ENCODE results near the gene DESI1. TPM values are rescaled to one million over a fixed set of nuclear protein-coding genes. Genes with fewer than 3 reads are reported as not detected.
"Not testable (repeated sequence)": the region's sequence is repeated elsewhere in the genome, so short reads cannot be mapped to it uniquely, and the experiment has no call there.

The DESI1 gene
- total RNA-seq, 1 donor from 2014 or later: 57.3 TPM

DNA sequence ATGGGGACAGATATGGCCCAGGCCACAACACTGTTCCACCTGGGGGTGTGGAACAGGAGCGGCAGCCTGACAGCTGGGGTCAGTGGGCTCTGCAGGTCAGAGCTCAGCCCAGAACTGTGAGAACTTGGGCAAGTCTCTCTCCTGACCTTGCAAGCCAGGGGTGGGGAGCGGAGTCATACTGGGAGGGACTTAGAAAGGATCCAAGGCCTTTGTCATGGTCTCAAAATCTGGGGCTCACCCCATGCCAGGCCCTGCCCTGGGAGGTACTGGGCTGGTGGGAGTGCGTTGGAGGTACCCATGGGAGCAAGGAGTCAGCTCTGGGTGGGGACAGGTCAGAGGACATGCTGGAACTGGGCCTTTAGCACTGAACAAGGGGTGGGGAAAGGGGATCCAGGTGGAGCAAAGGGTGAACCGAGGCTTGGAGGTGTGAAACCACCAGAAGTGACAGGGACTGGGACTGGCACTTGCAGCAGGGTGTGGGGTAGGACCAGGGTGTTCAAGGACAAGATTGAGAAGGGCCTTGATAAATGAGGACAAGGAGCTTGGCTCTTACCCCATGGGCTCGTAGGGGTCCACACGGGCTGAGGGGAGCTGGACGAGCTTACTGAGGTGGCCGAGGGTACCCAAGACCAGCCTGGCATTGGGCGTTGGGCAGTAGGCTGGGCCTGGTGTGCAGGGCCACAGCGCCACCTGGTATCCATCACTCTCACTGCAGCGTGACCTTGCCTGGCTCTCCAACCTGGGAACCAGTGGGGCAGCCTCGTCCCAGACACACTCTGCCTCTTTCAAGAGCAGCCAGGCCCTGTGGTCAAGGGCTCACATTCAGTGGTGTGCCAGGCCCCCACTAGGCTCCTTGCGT is 23.8 kb downstream of the DESI1 start:
- Mint-ChIP-seq H3K27ac (no peak overlapping the region), H3K4me3 (ENCODE audit: low read depth) (no peak overlapping the region), H3K4me1 (ENCODE audit: low read depth) (peaks cover 12% of the 10 kb centered on the region), H3K27me3 (ENCODE audit: low read depth) (no peaks in the 10 kb centered on the region), H3K36me3 (ENCODE audit: low read depth) (peaks cover 35% of the 10 kb centered on the region), H3K9me3 (no peaks in the 10 kb centered on the region)
- DNase-seq (ENCODE audit: low spot score): peak; percentile 22
- intact Hi-C loops (cut with micrococcal nuclease): no loop called here

DNA sequence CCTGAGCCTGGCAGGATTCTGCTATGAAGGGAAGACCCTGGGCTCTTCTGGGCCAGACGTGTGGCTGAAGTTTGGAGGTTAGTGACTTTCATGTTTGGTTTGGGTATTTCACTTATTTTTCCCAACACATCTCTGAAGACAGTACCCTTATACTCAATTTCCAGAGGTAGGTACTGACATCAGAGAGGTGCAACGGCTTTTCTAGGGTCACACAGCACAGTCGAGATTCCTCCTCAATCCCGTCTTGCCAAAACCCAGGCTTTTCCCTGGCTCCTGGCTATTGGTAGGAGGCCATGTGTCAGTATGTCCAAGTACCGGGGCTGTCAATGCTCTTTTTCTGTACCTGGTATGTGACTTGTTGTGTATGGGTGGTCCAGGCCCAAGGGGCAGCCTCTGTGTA is 25.1 kb downstream of the DESI1 start:
- H3K4me3 Mint-ChIP-seq (ENCODE audit: low read depth): no peak overlapping the region
- no peaks in the 10 kb centered on the region for H3K27me3 Mint-ChIP-seq (ENCODE audit: low read depth)
- H3K27ac Mint-ChIP-seq: no peak overlapping the region
- H3K4me1 Mint-ChIP-seq (ENCODE audit: low read depth): peaks cover 5% of the 10 kb centered on the region
- DNase-seq (ENCODE audit: low spot score): no peak
- intact Hi-C loops (cut with micrococcal nuclease): no loop called here
- H3K36me3 Mint-ChIP-seq (ENCODE audit: low read depth): peaks cover 24% of the 10 kb centered on the region
- no peaks in the 10 kb centered on the region for H3K9me3 Mint-ChIP-seq

DNA sequence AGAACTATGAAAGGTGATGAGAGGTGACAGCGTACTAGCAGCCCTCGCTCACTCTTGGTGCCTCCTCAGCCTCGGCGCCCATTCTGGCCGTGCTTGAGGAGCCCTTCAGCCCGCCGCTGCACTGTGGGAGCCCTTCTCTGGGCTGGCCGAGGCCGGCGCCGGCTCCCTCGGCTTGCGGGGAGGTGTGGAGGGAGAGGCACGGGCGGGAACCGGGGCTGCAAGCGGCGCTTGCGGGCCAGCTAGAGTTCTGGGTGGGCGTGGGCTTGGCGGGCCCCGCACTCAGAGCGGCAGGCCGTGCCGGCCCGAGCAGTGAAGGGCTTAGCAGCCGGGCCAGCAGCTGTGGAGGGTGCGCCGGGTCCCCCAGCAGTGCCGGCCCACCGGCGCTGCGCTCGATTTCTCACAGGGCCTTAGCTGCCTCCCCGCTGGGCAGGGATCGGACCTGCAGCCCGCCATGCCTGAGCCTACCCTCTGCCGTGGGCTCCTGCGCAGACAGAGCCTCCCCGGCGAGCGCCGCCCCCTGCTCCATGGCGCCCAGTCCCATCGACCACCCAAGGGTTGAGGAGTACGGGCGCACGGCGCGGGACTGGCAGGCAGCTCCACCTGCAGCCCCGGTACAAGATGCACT is 27.4 kb downstream of the DESI1 start:
- DNase-seq (ENCODE audit: low spot score); H3K4me3 Mint-ChIP-seq (ENCODE audit: low read depth); H3K9me3 Mint-ChIP-seq; intact Hi-C loops (cut with micrococcal nuclease); H3K27ac Mint-ChIP-seq; H3K27me3 Mint-ChIP-seq (ENCODE audit: low read depth): not testable (repeated sequence)
- Mint-ChIP-seq H3K36me3 (ENCODE audit: low read depth) (peaks cover 12% of the 10 kb centered on the region), H3K4me1 (ENCODE audit: low read depth) (peaks cover 12% of the 10 kb centered on the region)

DNA sequence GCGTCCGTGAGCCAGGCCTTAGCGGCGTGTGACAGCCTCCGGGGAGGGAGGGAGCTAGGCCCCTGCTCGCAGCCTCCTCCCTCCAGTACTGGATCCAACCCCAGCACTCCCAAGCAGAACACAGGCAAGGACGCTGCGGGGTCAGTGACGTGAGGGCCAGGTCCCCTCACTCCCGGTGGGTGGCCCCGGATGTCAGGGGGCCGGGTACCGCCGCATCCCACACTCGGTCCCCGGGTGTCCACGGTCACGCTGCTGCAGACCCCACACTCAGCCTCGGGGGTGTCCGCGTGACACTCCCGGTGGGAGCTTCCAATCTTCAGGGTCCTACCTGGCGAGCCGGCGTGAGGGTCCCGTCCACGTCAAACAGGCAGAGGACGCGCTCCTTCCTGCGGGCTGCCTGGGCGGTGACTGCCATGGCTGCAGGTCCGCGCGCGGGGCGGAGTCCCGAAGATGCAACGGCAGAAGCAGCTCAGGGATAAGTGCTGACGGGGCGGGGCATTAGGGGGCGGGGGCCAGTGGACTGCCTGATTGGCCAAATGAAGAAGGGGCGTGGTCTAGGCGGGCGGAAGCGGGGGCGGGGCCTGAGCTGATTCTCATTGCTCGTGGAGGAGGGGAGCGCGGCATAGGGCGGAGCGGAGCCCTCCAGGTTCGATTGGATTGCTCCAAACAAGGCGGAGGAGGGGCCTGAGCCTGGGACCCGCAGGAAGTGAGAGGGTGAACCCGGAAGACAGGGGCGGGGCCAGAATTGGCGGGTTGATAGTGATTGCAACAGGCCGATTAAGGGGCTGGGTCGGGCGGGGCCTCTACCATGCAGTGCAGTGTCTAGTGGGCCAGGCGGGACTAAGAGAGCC is 31.2 kb downstream of the DESI1 start, which contains the start of gene PMM1:
TSS of gene PMM1 (minus strand) at position 450 of the 851 bp plus-strand sequence. CDS start at position 415, 35 bp downstream.
- peak within 1 kb of the TSS; percentile 84 for H3K27ac Mint-ChIP-seq
- peaks cover 10% of the 10 kb centered on the region for H3K4me1 Mint-ChIP-seq (ENCODE audit: low read depth)
- DNase-seq (ENCODE audit: low spot score): peak; percentile 100
- peak within 1 kb of the TSS; percentile 91 for H3K4me3 Mint-ChIP-seq (ENCODE audit: low read depth)
- H3K36me3 Mint-ChIP-seq (ENCODE audit: low read depth): peaks cover 6% of the 10 kb centered on the region
- no peaks in the 10 kb centered on the region for H3K9me3 Mint-ChIP-seq
- intact Hi-C loops (cut with micrococcal nuclease): loop anchor here (1.0 to 2.0 kb wide), 3 partner anchors 15 to 45 kb away; partner anchors contain the start of genes DESI1, POLR3H and XRCC6
- no peaks in the 10 kb centered on the region for H3K27me3 Mint-ChIP-seq (ENCODE audit: low read depth)

DNA sequence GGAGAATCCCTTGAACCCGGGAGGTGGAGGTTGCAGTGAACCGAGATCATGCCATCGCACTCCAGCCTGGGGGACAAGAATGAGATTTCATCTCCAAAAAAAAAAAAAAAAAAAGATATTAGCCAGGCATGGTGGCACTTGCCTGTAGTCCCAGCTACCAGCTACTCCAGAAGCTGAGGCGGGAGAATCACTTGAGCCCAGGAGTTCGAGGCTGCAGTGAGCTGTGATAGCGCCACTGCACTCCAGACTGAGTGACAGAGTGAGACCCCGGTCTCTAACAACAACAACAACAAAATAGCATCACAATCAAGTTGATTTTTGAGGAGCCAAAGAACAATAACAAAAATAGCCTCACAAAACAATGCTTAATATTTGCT is 33.5 kb downstream of the DESI1 start:
- no peak overlapping the region for H3K4me3 Mint-ChIP-seq (ENCODE audit: low read depth)
- H3K27me3 Mint-ChIP-seq (ENCODE audit: low read depth): no peaks in the 10 kb centered on the region
- intact Hi-C loops (cut with micrococcal nuclease): no loop called here
- no peak overlapping the region for H3K27ac Mint-ChIP-seq
- no peak for DNase-seq (ENCODE audit: low spot score)
- H3K36me3 Mint-ChIP-seq (ENCODE audit: low read depth): peaks cover 21% of the 10 kb centered on the region
- peaks cover 10% of the 10 kb centered on the region for H3K4me1 Mint-ChIP-seq (ENCODE audit: low read depth)
- no peaks in the 10 kb centered on the region for H3K9me3 Mint-ChIP-seq

DNA sequence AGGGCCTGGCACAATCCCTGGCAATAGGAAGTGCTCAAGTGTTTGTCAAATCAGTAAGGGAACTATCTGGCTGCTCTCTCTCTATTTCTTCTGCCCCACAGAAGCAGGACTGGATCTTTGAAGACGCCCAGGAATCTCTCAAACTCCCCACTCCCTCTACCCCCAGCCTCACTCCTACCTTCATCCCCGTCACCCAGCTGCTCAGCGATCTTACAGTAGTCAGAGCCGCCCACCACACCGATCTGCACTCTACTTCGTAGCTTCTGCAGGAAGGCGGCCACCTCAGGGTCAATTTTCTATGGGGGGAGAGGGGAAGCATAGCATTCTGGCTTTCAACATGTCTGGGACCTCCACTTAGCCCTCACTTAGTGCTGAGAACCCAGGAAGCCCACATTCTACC is 34.9 kb downstream of the DESI1 start:
- peaks cover 23% of the 10 kb centered on the region for H3K36me3 Mint-ChIP-seq (ENCODE audit: low read depth)
- no peak for DNase-seq (ENCODE audit: low spot score)
- H3K9me3 Mint-ChIP-seq: no peaks in the 10 kb centered on the region
- H3K4me1 Mint-ChIP-seq (ENCODE audit: low read depth): peaks cover 10% of the 10 kb centered on the region
- intact Hi-C loops (cut with micrococcal nuclease): no loop called here
- H3K27me3 Mint-ChIP-seq (ENCODE audit: low read depth): no peaks in the 10 kb centered on the region
- H3K4me3 Mint-ChIP-seq (ENCODE audit: low read depth): no peak overlapping the region
- no peak overlapping the region for H3K27ac Mint-ChIP-seq

DNA sequence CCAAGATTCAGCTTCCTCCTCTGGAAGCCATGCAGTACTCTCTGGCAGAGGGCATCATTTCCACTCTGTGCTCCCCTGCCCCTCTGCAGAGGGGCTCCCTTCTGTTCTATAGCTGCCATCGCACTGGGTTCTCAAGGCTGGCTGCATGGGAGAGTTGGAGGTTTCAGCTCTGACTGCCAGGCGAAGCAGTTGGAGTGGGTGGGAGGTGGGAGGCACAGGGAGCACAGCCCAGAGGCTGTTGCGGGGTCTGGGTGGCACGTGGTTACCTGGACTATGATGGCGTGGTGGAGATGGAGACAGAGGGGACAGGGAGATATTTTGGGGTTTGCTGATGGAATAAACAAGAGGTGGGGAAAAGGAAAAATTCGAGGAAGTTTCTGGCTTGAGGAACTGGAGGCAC is 36.0 kb downstream of the DESI1 start:
- H3K4me3 Mint-ChIP-seq (ENCODE audit: low read depth): no peak overlapping the region
- H3K4me1 Mint-ChIP-seq (ENCODE audit: low read depth): peaks cover 10% of the 10 kb centered on the region
- H3K36me3 Mint-ChIP-seq (ENCODE audit: low read depth): peaks cover 29% of the 10 kb centered on the region
- intact Hi-C loops (cut with micrococcal nuclease): no loop called here
- no peaks in the 10 kb centered on the region for H3K9me3 Mint-ChIP-seq
- no peaks in the 10 kb centered on the region for H3K27me3 Mint-ChIP-seq (ENCODE audit: low read depth)
- DNase-seq (ENCODE audit: low spot score): no peak
- H3K27ac Mint-ChIP-seq: no peak overlapping the region

DNA sequence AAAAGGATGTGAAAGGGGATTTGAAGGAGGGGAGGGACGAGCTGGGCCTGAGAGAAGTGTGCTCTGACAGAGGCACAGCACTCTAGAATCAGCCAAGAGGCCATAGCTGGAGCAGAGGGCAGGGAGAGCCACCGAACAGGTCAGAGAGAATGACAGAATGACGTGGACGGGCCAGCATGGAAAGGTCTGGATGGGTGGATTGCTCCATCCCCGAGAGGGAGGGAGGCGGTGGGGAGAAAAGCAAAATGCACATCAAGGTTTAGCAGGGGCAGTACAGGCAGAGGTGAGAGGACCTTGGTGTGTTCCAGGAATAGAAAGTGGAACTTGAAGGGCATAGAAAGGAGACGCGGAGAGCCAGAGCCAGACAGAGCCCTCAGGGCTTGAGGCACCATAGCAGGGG is 38.1 kb downstream of the DESI1 start:
- Mint-ChIP-seq H3K9me3 (no peaks in the 10 kb centered on the region), H3K4me3 (ENCODE audit: low read depth) (no peak overlapping the region), H3K4me1 (ENCODE audit: low read depth) (peaks cover under 1% of the 10 kb centered on the region), H3K36me3 (ENCODE audit: low read depth) (peaks cover 33% of the 10 kb centered on the region), H3K27me3 (ENCODE audit: low read depth) (no peaks in the 10 kb centered on the region), H3K27ac (no peak overlapping the region)
- intact Hi-C loops (cut with micrococcal nuclease): no loop called here
- no peak for DNase-seq (ENCODE audit: low spot score)

DNA sequence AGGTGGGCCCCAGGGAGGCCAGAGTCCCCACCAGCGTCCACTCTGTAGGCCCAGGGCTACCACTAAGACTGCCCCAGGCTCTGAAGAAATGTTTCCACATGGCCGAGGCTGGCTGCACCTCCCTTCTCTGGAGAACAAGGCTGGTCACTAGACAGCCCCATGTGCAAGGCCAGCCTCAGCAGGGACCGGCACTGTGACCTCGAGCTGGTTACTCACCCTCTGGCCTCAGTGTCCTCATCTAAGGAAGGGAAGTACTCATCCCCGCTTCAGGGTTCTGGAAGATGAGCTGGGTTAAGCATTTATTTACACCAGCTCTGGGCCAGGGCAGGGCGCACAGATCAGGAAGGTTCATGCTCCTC is 40.9 kb downstream of the DESI1 start:
- no peak for DNase-seq (ENCODE audit: low spot score)
- Mint-ChIP-seq H3K36me3 (ENCODE audit: low read depth) (peaks cover 36% of the 10 kb centered on the region), H3K4me1 (ENCODE audit: low read depth) (no peaks in the 10 kb centered on the region), H3K4me3 (ENCODE audit: low read depth) (no peak overlapping the region), H3K27me3 (ENCODE audit: low read depth) (no peaks in the 10 kb centered on the region), H3K9me3 (no peaks in the 10 kb centered on the region), H3K27ac (no peak overlapping the region)
- intact Hi-C loops (cut with micrococcal nuclease): no loop called here

DNA sequence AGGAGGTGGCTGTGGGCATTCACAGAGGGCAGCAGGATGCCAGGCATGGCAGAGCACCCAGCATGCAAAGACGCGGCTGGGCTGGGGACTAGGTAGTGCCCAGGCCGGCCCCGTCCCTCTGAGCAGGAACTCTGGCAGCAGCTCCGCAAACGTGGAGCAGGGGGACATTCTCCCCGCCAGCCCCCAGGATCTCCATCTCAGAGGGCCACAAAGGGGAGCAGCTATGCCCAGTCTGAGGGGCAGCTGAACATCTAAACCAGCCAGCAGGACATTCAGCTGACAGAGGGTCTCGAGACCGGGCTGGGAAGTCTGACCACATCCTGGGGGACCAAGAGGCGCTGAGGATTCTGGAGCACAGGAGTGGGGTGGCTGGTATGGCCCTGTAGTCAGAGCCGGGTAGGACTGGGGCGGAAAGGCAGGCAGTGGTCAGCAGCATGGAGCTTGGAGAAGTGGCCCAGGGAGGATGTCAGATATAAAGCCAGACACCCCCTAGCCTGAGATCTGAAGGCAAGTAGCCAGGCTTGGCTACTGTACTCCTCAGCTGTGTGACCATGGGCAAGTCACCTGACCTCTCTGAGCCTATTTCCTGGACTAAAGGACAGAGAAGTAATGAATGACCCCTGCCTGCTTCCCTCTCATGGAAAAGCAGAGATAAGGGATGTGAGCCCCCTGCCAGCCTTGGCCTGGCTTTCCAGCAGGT is 41.4 kb downstream of the DESI1 start:
- no peaks in the 10 kb centered on the region for H3K27me3 Mint-ChIP-seq (ENCODE audit: low read depth)
- no peaks in the 10 kb centered on the region for H3K9me3 Mint-ChIP-seq
- no peak for DNase-seq (ENCODE audit: low spot score)
- intact Hi-C loops (cut with micrococcal nuclease): no loop called here
- H3K4me1 Mint-ChIP-seq (ENCODE audit: low read depth): no peaks in the 10 kb centered on the region
- H3K27ac Mint-ChIP-seq: no peak overlapping the region
- peaks cover 31% of the 10 kb centered on the region for H3K36me3 Mint-ChIP-seq (ENCODE audit: low read depth)
- no peak overlapping the region for H3K4me3 Mint-ChIP-seq (ENCODE audit: low read depth)

DNA sequence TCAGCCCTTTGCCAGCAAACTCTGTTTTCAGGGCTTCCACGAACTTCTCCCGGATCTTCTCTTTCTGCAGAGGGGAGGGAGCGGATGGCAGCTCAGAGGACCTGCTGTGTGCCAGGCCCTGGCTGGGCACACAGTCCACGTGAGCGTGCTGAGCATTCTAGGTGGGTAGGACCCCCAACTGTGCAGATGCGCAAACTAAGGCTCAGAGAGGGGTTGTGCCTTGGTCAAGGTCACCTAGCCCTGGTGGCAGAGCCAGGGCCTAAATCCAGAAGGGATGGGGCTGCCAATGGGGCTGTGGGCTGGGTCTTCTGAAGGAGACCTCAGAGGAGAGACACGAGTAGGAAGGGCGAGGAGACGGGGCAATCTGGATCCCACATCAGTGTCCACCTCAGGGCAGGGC is 42.0 kb downstream of the DESI1 start:
- Mint-ChIP-seq H3K27ac (no peak overlapping the region), H3K9me3 (no peaks in the 10 kb centered on the region), H3K4me3 (ENCODE audit: low read depth) (no peak overlapping the region), H3K4me1 (ENCODE audit: low read depth) (no peaks in the 10 kb centered on the region), H3K36me3 (ENCODE audit: low read depth) (peaks cover 27% of the 10 kb centered on the region), H3K27me3 (ENCODE audit: low read depth) (no peaks in the 10 kb centered on the region)
- intact Hi-C loops (cut with micrococcal nuclease): no loop called here
- no peak for DNase-seq (ENCODE audit: low spot score)

DNA sequence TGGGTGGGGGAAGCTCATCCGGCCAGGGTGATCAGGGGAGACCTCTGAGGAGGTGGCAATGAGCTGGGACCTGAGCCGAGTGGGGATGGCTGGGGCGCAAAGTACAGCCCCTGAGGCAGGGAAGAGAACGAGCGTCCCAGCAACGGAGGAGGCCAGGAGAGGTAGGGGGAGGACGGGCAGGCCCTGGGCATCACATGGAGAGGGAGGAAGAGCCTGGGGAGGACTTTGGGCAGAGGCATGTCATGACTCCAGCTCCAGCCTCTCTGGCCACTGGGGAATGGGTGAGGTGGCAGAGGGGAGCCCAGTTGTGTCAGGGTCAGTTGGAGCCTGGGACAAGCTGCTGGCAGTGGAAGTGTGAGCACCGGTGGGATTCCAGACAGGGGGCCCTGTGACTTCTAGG is 42.7 kb downstream of the DESI1 start:
- intact Hi-C loops (cut with micrococcal nuclease): no loop called here
- Mint-ChIP-seq H3K27ac (no peak overlapping the region), H3K4me3 (ENCODE audit: low read depth) (no peak overlapping the region), H3K9me3 (no peaks in the 10 kb centered on the region), H3K27me3 (ENCODE audit: low read depth) (no peaks in the 10 kb centered on the region), H3K4me1 (ENCODE audit: low read depth) (no peaks in the 10 kb centered on the region), H3K36me3 (ENCODE audit: low read depth) (peaks cover 24% of the 10 kb centered on the region)
- no peak for DNase-seq (ENCODE audit: low spot score)

All from activated T-helper 2 cell treated with anti-CD3 and anti-CD28 coated beads, Interferon-gamma antibody, Interleukin-2, Interleukin-4, amounts not matched to agents 10 μg/mL and 5 μg/mL and 100 μg/mL, durations not matched to agents 14 hours and 24 hours and 36 hours (primary cell).